Measurements from ENCODE around the gene ARL5A.

Gene ARL5A

GRCh38 chr2:151805343-151805742 lies 22.9 kb downstream of the ARL5A start:
- H3F3A ChIP-seq (ENCODE audit: insufficient read depth, low read length), result peaks cover 16% of the 10 kb centered on the region; the same call in 1 of the 2 replicates
- no peaks in the 10 kb centered on the region for H3K27me3 ChIP-seq (replicated peaks; ENCODE audit: insufficient read depth, low read length)
- no peak overlapping the region for H3K27ac ChIP-seq (ENCODE audit: low read length)
- H3K4me2 ChIP-seq (ENCODE audit: low read depth, low read length), result no peak overlapping the region
- H3K9me3 ChIP-seq (replicated peaks; ENCODE audit: insufficient read depth, low read length), result no peaks in the 10 kb centered on the region
- no peaks in the 10 kb centered on the region for H4K20me1 ChIP-seq (ENCODE audit: insufficient read depth, low read length)
- DNase-seq, result no peak
- H3K36me3 ChIP-seq (replicated peaks; ENCODE audit: insufficient read depth, low read length), result peaks cover 5% of the 10 kb centered on the region; the same call in 1 of the 2 replicates
- TF ChIP-seq EZH2phosphoT487 (IDR thresholded peaks at IDR 0.05; ENCODE audit: low read length), result no peak
- TF ChIP-seq EZH2 (optimal IDR thresholded peaks at IDR 0.05; ENCODE audit: low read depth, low read length), result no peak
- TF ChIP-seq CTCF (IDR thresholded peaks at IDR 0.05; ENCODE audit: low read length), result no peak
- no peak overlapping the region for H3K4me3 ChIP-seq (ENCODE audit: low read length)
- no peaks in the 10 kb centered on the region for H3K9me2 ChIP-seq (replicated peaks; ENCODE audit: insufficient read depth, low read length)
- no peaks in the 10 kb centered on the region for H3K79me2 ChIP-seq (ENCODE audit: low read length)
- peaks cover 14% of the 10 kb centered on the region for H3K4me1 ChIP-seq (ENCODE audit: low read length)
- no peak overlapping the region for H3K9ac ChIP-seq (ENCODE audit: low read length)
- H2AFZ ChIP-seq (ENCODE audit: low read length), result no peak overlapping the region

GRCh38 chr2:151803811-151804210 lies 24.4 kb downstream of the ARL5A start:
- peaks cover 10% of the 10 kb centered on the region for H3K4me1 ChIP-seq (ENCODE audit: low read length)
- TF ChIP-seq CTCF (IDR thresholded peaks at IDR 0.05; ENCODE audit: low read length), result no peak
- TF ChIP-seq EZH2phosphoT487 (IDR thresholded peaks at IDR 0.05; ENCODE audit: low read length), result no peak
- no peak for TF ChIP-seq EZH2 (optimal IDR thresholded peaks at IDR 0.05; ENCODE audit: low read depth, low read length)
- H3K27me3 ChIP-seq (replicated peaks; ENCODE audit: insufficient read depth, low read length), result no peaks in the 10 kb centered on the region
- no peak overlapping the region for H3K4me2 ChIP-seq (ENCODE audit: low read depth, low read length)
- H3K9ac ChIP-seq (ENCODE audit: low read length), result no peak overlapping the region
- no peak for DNase-seq
- H3K27ac ChIP-seq (ENCODE audit: low read length), result no peak overlapping the region
- H3K79me2 ChIP-seq (ENCODE audit: low read length), result no peaks in the 10 kb centered on the region
- H3K9me2 ChIP-seq (replicated peaks; ENCODE audit: insufficient read depth, low read length), result no peaks in the 10 kb centered on the region
- H3F3A ChIP-seq (ENCODE audit: insufficient read depth, low read length), result peaks cover 11% of the 10 kb centered on the region; the same call in 1 of the 2 replicates
- H2AFZ ChIP-seq (ENCODE audit: low read length), result no peak overlapping the region
- H4K20me1 ChIP-seq (ENCODE audit: insufficient read depth, low read length), result no peaks in the 10 kb centered on the region
- no peak overlapping the region for H3K4me3 ChIP-seq (ENCODE audit: low read length)
- H3K9me3 ChIP-seq (replicated peaks; ENCODE audit: insufficient read depth, low read length), result no peaks in the 10 kb centered on the region
- H3K36me3 ChIP-seq (replicated peaks; ENCODE audit: insufficient read depth, low read length), result 0 out of 2 replicates have a peak, but pooled peaks cover 3% of the 10 kb centered on the region

GRCh38 chr2:151802315-151802714 lies 25.9 kb downstream of the ARL5A start:
- H3F3A ChIP-seq (ENCODE audit: insufficient read depth, low read length), result no peaks in the 10 kb centered on the region
- 0 out of 2 replicates have a peak, but pooled peaks cover 3% of the 10 kb centered on the region for H3K36me3 ChIP-seq (replicated peaks; ENCODE audit: insufficient read depth, low read length)
- no peaks in the 10 kb centered on the region for H3K9me2 ChIP-seq (replicated peaks; ENCODE audit: insufficient read depth, low read length)
- H3K79me2 ChIP-seq (ENCODE audit: low read length), result no peaks in the 10 kb centered on the region
- H3K4me2 ChIP-seq (ENCODE audit: low read depth, low read length), result no peak overlapping the region
- TF ChIP-seq CTCF (IDR thresholded peaks at IDR 0.05; ENCODE audit: low read length) (no peak), EZH2 (optimal IDR thresholded peaks at IDR 0.05; ENCODE audit: low read depth, low read length) (no peak), EZH2phosphoT487 (IDR thresholded peaks at IDR 0.05; ENCODE audit: low read length) (no peak)
- H2AFZ ChIP-seq (ENCODE audit: low read length), result no peak overlapping the region
- no peaks in the 10 kb centered on the region for H4K20me1 ChIP-seq (ENCODE audit: insufficient read depth, low read length)
- no peak overlapping the region for H3K4me3 ChIP-seq (ENCODE audit: low read length)
- no peak overlapping the region for H3K27ac ChIP-seq (ENCODE audit: low read length)
- H3K9ac ChIP-seq (ENCODE audit: low read length), result no peak overlapping the region
- peaks cover 6% of the 10 kb centered on the region; the same call in 1 of the 2 replicates for H3K4me1 ChIP-seq (ENCODE audit: low read length)
- no peak for DNase-seq
- no peaks in the 10 kb centered on the region for H3K27me3 ChIP-seq (replicated peaks; ENCODE audit: insufficient read depth, low read length)
- H3K9me3 ChIP-seq (replicated peaks; ENCODE audit: insufficient read depth, low read length), result no peaks in the 10 kb centered on the region
